PFSK-1 (cell line): ENCODE results near the gene PRR20D. TPM values are rescaled to one million over a fixed set of nuclear protein-coding genes. Genes with fewer than 3 reads are reported as not detected.
"Not testable (repeated sequence)": the region's sequence is repeated elsewhere in the genome, so short reads cannot be mapped to it uniquely, and the experiment has no call there.

ENCODE experiments used
- FOXP2 ChIP-seq: optimal IDR thresholded peaks from 2 replicates; pipeline ENCODE3; 2011; ENCODE audit warnings: borderline replicate concordance, control low read depth, inconsistent platforms; ENCODE audit not compliant: insufficient read depth; ENCODE audit errors: extremely low read length, extremely low read depth
- POLR2AphosphoS5 ChIP-seq: IDR thresholded peaks from 2 replicates; pipeline ENCODE4 v1.6.1; 2012; ENCODE audit warnings: low read depth, mild to moderate bottlenecking, control low read depth, low read length, moderate library complexity
- SIN3A ChIP-seq: IDR thresholded peaks from 2 replicates; pipeline ENCODE4 v1.6.1; 2012; ENCODE audit warnings: mild to moderate bottlenecking, low read length, moderate library complexity, borderline replicate concordance; ENCODE audit not compliant: insufficient read depth
- TAF1 ChIP-seq: IDR thresholded peaks from 2 replicates; pipeline ENCODE4 v1.6.1; 2012; ENCODE audit warnings: low read length, control low read depth, borderline replicate concordance; ENCODE audit not compliant: insufficient read depth
- polyA plus RNA-seq: library from polyadenylated mRNA; unstranded; fragments of >200 nt; gene quantifications from one replicate; pipeline ENCODE4 v1.2.1, GENCODE V29; 2012; ENCODE audit warnings: low read depth, missing spikeins; ENCODE audit not compliant: insufficient read length
- TF ChIP-seq, protein P1 (sequence below), 2 experiments: IDR thresholded peaks; 2 replicates each; pipeline versions ENCODE4 v1.6.1 to v1.8.0; 2011 to 2012; ENCODE audit warnings: low read depth in 2 of 2, low read length in 2 of 2, control low read depth in 1 of 2, inconsistent platforms in 1 of 2, mild to moderate bottlenecking in 1 of 2, moderate library complexity in 1 of 2; ENCODE audit not compliant: insufficient read depth in 1 of 2

Gene PRR20D
- not detected for polyA plus RNA-seq

DNA sequence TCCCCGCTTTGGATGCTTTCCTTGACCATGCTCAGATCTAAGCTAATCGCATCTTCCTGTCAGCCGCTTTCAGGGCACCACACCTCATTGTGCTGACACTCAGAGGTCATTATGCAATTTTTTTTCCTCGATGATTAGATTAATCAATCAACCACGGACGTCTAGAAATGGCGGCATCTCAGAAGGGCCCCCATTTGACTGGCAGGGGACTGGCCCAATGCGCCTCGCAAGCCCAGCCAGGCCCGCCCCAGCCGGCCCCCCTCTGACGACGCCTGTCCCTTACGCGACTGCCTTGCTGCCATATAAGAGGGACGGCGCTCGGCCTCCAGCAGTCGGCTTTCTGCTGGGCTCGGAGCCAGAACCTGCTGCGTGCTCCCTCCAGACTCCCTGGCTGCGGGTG lies at the start of gene PRR20D:
TSS of gene PRR20D (plus strand) at position 301 of the 400 bp plus-strand sequence. CDS start 387 bp downstream, outside the sequence.
- TF ChIP-seq SIN3A, FOXP2: not testable (repeated sequence)
- TF ChIP-seq, protein P1, sequence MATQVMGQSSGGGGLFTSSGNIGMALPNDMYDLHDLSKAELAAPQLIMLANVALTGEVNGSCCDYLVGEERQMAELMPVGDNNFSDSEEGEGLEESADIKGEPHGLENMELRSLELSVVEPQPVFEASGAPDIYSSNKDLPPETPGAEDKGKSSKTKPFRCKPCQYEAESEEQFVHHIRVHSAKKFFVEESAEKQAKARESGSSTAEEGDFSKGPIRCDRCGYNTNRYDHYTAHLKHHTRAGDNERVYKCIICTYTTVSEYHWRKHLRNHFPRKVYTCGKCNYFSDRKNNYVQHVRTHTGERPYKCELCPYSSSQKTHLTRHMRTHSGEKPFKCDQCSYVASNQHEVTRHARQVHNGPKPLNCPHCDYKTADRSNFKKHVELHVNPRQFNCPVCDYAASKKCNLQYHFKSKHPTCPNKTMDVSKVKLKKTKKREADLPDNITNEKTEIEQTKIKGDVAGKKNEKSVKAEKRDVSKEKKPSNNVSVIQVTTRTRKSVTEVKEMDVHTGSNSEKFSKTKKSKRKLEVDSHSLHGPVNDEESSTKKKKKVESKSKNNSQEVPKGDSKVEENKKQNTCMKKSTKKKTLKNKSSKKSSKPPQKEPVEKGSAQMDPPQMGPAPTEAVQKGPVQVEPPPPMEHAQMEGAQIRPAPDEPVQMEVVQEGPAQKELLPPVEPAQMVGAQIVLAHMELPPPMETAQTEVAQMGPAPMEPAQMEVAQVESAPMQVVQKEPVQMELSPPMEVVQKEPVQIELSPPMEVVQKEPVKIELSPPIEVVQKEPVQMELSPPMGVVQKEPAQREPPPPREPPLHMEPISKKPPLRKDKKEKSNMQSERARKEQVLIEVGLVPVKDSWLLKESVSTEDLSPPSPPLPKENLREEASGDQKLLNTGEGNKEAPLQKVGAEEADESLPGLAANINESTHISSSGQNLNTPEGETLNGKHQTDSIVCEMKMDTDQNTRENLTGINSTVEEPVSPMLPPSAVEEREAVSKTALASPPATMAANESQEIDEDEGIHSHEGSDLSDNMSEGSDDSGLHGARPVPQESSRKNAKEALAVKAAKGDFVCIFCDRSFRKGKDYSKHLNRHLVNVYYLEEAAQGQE (IDR thresholded peaks at IDR 0.05; ENCODE audit: insufficient read depth in 1 of 2, low read depth in 2 of 2, low read length in 2 of 2), result not testable (repeated sequence)

DNA sequence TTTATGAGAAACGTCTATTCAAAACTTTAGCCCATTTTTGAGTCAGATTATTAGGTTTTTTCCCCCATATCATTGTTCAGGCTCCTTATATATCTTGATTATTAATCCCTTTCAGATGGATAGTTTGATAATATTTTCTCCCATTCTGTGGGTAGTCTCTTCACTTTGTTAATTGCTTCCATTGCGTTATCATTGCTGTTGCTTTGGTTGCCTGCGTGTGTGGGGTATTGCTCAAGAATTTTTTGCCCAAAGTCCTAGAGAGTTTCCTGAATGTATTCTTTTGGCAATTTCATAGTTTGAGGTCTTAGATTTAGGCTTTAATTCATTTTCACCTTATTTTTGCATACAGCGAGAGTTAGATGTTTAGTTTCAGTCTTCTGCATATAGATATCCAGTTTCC lies 45.5 kb upstream of the PRR20D start:
- TF ChIP-seq TAF1 (no peak), POLR2AphosphoS5 (no peak), SIN3A (no peak), FOXP2 (no peak)
- TF ChIP-seq, protein P1 (IDR thresholded peaks at IDR 0.05; ENCODE audit: insufficient read depth in 1 of 2, low read depth in 2 of 2, low read length in 2 of 2), result no peak

DNA sequence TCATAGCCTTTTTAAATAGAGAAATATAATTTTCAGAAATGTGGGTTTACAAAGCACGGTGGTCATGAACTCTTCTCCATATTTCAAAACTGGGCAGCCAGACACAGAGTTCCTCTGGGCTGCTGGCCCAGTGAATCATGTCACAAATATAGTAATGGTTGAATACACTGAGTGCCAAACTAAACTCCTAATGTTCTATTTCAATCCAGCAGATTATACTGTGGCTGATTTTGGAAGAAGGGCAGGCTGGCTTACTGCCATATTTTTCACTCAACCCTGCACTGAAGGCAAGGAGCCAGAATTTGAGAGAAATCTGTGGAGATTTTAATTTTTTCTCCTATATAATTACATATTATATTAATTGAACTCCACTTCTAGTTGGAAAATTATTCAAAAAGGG lies 36.8 kb upstream of the PRR20D start:
- TF ChIP-seq POLR2AphosphoS5, result no peak
- no peak for TF ChIP-seq FOXP2
- TF ChIP-seq, protein P1 (IDR thresholded peaks at IDR 0.05; ENCODE audit: insufficient read depth in 1 of 2, low read depth in 2 of 2, low read length in 2 of 2), result no peak

DNA sequence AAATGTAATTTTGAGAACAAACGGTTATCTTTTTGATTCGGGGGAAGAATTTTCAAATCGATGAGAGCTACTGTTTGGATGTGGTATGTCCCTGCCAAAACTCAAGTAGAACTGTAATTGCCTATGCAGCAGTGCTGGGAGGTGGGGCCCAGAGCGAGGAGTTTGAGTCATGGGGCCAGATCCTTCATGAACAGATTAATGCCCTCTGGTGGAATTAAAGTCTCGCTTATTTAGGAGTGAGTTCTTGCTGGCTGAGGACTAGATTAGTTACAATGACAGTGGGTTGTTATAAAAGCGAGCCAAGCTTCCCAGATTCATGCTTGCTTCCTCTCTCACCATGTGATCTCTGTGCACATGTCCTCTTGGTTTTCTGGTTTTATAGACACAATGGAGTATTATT lies 31.5 kb upstream of the PRR20D start:
- TF ChIP-seq, protein P1 (IDR thresholded peaks at IDR 0.05; ENCODE audit: insufficient read depth in 1 of 2, low read depth in 2 of 2, low read length in 2 of 2), result no peak
- TF ChIP-seq FOXP2, result no peak
- TF ChIP-seq POLR2AphosphoS5, result no peak
- no peak for TF ChIP-seq TAF1
- no peak for TF ChIP-seq SIN3A

DNA sequence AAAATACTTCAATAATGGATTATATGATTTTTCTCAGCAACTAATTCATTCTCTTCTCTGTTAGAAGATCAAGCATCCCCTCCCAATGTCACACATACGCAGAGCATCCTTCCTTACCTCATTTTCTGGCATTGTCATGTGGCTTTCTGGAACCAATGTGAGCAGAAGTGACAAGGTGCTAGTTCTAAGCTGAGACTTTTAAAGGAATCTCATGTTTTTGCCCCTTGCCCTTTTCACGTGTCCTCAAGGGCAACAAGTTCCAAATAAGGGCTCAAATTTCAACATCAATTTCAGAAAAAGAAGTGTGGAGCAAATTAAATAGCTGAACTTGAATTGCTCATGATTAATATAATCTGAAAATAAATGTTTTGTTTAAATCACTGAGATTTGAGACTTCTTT lies 24.3 kb upstream of the PRR20D start:
- TF ChIP-seq, protein P1 (IDR thresholded peaks at IDR 0.05; ENCODE audit: insufficient read depth in 1 of 2, low read depth in 2 of 2, low read length in 2 of 2), result no peak
- TF ChIP-seq FOXP2, result no peak
